Stomach (tissue), 4 donors: ENCODE measurements around the gene ADGRA1.

Source experiments
- CTCF ChIP-seq, 7 experiments: fragments of 450-650 bp in 4 of 7; fragments of 200-600 bp in 3 of 7; sonication (generic) in 3 of 7; IDR thresholded peaks; one replicate each; pipeline ENCODE4 v1.5.1; 2016 to 2019; ENCODE audit warnings: antibody characterized with exemption in 7 of 7, control low read depth in 2 of 7, mild to moderate bottlenecking in 1 of 7
- EP300 ChIP-seq: sonication (generic); formaldehyde crosslinking; IDR thresholded peaks from one replicate; pipeline ENCODE4 v1.6.1; 2017; ENCODE audit warnings: antibody characterized with exemption
- POLR2A ChIP-seq, 4 donors: fragments of 450-650 bp; IDR thresholded peaks; one replicate each; pipeline ENCODE4 v1.6.1; 2016; ENCODE audit warnings: antibody characterized with exemption in 4 of 4, control low read depth in 2 of 4, mild to moderate bottlenecking in 1 of 4, moderate library complexity in 1 of 4
- POLR2AphosphoS5 ChIP-seq, 3 donors: sonication (generic); formaldehyde crosslinking; IDR thresholded peaks; one replicate each; pipeline ENCODE4 v1.6.1; 2016; ENCODE audit warnings: antibody characterized with exemption in 3 of 3

- TF ChIP-seq CTCF (IDR thresholded peaks at IDR 0.05) (no peak), EP300 (no peak), POLR2A (IDR thresholded peaks at IDR 0.05) (no peak), POLR2AphosphoS5 (IDR thresholded peaks at IDR 0.05) (no peak)
Measured at GRCh38 chr10:133090654-133091053, 2.9 kb downstream of the ADGRA1 start.
